Measurements from ENCODE around the gene RHOC. TPM values are rescaled to one million over a fixed set of nuclear protein-coding genes. Genes with fewer than 3 reads are reported as not detected.

RHOC gene
- 10 to 100 TPM; 20.3 to 23.0 TPM for total RNA-seq
- 53.2 TPM for polyA plus RNA-seq

- peak within 1 kb of the TSS; percentile 71 to 94 (median 87) for H3K4me3 Mint-ChIP-seq
- H3K36me3 ChIP-seq (ENCODE audit: insufficient read depth, low read length): no peaks in the 10 kb centered on the region
- H3K4me3 ChIP-seq (ENCODE audit: low read length): peak within 1 kb of the TSS; percentile 27
- H3K4me1 Mint-ChIP-seq: peaks cover 43 to 47% (median 45%) of the 10 kb centered on the region in 3 donors
- H3K9me3 ChIP-seq (ENCODE audit: low read length): no peaks in the 10 kb centered on the region
- ChIA-PET CTCF (interaction anchor here (1.8 to 3.3 kb wide), 2 partner anchors 10 to 33 kb away, joined by 14 to 23 read pairs; partner anchors contain the start of genes MOV10 and PPM1J), POLR2A (no interaction called here)
- H3K4me1 ChIP-seq (ENCODE audit: insufficient read depth, low read length): peaks cover 36% of the 10 kb centered on the region
- no peaks in the 10 kb centered on the region for H3K9me3 Mint-ChIP-seq
- H3K27ac ChIP-seq (ENCODE audit: low read depth, low read length): peak within 1 kb of the TSS; percentile 71
- peak in 4 of 5 donors; percentile 29 to 58 (median 42) for DNase-seq
- H3K36me3 Mint-ChIP-seq: no peaks in the 10 kb centered on the region
- peak within 1 kb of the TSS in 7 of 8 donors; percentile 70 to 97 (median 90) for H3K27ac Mint-ChIP-seq
- no peaks in the 10 kb centered on the region for H3K27me3 ChIP-seq (ENCODE audit: insufficient read depth, low read length, poor library complexity, severe bottlenecking)
- peaks cover 2 to 5% of the 10 kb centered on the region in 2 donors for H3K27me3 Mint-ChIP-seq
Measured at GRCh38 chr1:112706505-112707220, at the start of gene RHOC. Gene RHOC (minus strand): TSS chr1:112707127. CDS start chr1:112703799, 3,328 bp downstream.

- H3K4me3 ChIP-seq (ENCODE audit: low read length): no peak overlapping the region
- Mint-ChIP-seq H3K27me3 (peaks cover 22 to 65% of the 10 kb centered on the region in 2 donors), H3K4me3 (no peak overlapping the region), H3K27ac (no peak overlapping the region), H3K9me3 (peaks cover 0 to 14% (median 8%) of the 10 kb centered on the region in 5 donors), H3K36me3 (peaks cover 0 to 26% (median 0%) of the 10 kb centered on the region in 3 donors), H3K4me1 (peaks cover 0 to 3% (median 1%) of the 10 kb centered on the region in 3 donors)
- ChIA-PET POLR2A (no interaction called here), CTCF (interaction anchor here (1.1 to 1.7 kb wide), 2 partner anchors 10 to 35 kb away, joined by 3 read pairs; no protein-coding TSS in a partner anchor)
- no peak for DNase-seq
- no peaks in the 10 kb centered on the region for H3K27me3 ChIP-seq (ENCODE audit: insufficient read depth, low read length, poor library complexity, severe bottlenecking)
- no peaks in the 10 kb centered on the region for H3K9me3 ChIP-seq (ENCODE audit: low read length)
- no peaks in the 10 kb centered on the region for H3K4me1 ChIP-seq (ENCODE audit: insufficient read depth, low read length)
- no peaks in the 10 kb centered on the region for H3K36me3 ChIP-seq (ENCODE audit: insufficient read depth, low read length)
- no peak overlapping the region for H3K27ac ChIP-seq (ENCODE audit: low read depth, low read length)
Measured at GRCh38 chr1:112754116-112754628, 47.2 kb upstream of the RHOC start.

- no peak overlapping the region for H3K27ac ChIP-seq (ENCODE audit: low read depth, low read length)
- H3K9me3 Mint-ChIP-seq: peaks cover 0 to 5% (median 3%) of the 10 kb centered on the region in 5 donors
- no peaks in the 10 kb centered on the region for H3K4me1 ChIP-seq (ENCODE audit: insufficient read depth, low read length)
- peaks cover 1 to 7% (median 6%) of the 10 kb centered on the region in 3 donors for H3K4me1 Mint-ChIP-seq
- ChIA-PET POLR2A (no interaction called here), CTCF (no interaction called here)
- H3K27me3 ChIP-seq (ENCODE audit: insufficient read depth, low read length, poor library complexity, severe bottlenecking): no peaks in the 10 kb centered on the region
- H3K27me3 Mint-ChIP-seq: peaks cover 36 to 48% of the 10 kb centered on the region in 2 donors
- H3K4me3 Mint-ChIP-seq: no peak overlapping the region
- no peaks in the 10 kb centered on the region for H3K36me3 ChIP-seq (ENCODE audit: insufficient read depth, low read length)
- no peak overlapping the region for H3K27ac Mint-ChIP-seq
- H3K4me3 ChIP-seq (ENCODE audit: low read length): no peak overlapping the region
- peaks cover 0 to 12% (median 0%) of the 10 kb centered on the region in 3 donors for H3K36me3 Mint-ChIP-seq
- DNase-seq: no peak
- no peaks in the 10 kb centered on the region for H3K9me3 ChIP-seq (ENCODE audit: low read length)
Measured at GRCh38 chr1:112748396-112748795, 41.5 kb upstream of the RHOC start.

GRCh38 chr1:112744009-112744578 is 37.2 kb upstream of the RHOC start:
- H3K27me3 ChIP-seq (ENCODE audit: insufficient read depth, low read length, poor library complexity, severe bottlenecking): peaks cover 3% of the 10 kb centered on the region

GRCh38 chr1:112743174-112744008 is 36.5 kb upstream of the RHOC start:
- peaks cover 1 to 7% (median 6%) of the 10 kb centered on the region in 3 donors for H3K4me1 Mint-ChIP-seq
- no peak for DNase-seq
- H3K36me3 Mint-ChIP-seq: peaks cover 0 to 8% (median 0%) of the 10 kb centered on the region in 3 donors
- Histone ChIP-seq H3K9me3 (ENCODE audit: low read length) (no peaks in the 10 kb centered on the region), H3K36me3 (ENCODE audit: insufficient read depth, low read length) (no peaks in the 10 kb centered on the region), H3K4me3 (ENCODE audit: low read length) (no peak overlapping the region), H3K4me1 (ENCODE audit: insufficient read depth, low read length) (no peaks in the 10 kb centered on the region), H3K27me3 (ENCODE audit: insufficient read depth, low read length, poor library complexity, severe bottlenecking) (peaks cover 3% of the 10 kb centered on the region), H3K27ac (ENCODE audit: low read depth, low read length) (no peak overlapping the region)
- CTCF ChIA-PET: no interaction called here
- POLR2A ChIA-PET: no interaction called here
- H3K9me3 Mint-ChIP-seq: peaks cover 0 to 4% (median 0%) of the 10 kb centered on the region in 5 donors
- peaks cover 65 to 67% of the 10 kb centered on the region in 2 donors for H3K27me3 Mint-ChIP-seq
- no peak overlapping the region for H3K27ac Mint-ChIP-seq
- peak overlapping the region in 4 of 7 donors; percentile 5 to 59 (median 42) for H3K4me3 Mint-ChIP-seq

More at GRCh38 chr1:112744009-112744578, 37.2 kb upstream of the RHOC start:
- DNase-seq: no peak
- peaks cover 0 to 4% (median 0%) of the 10 kb centered on the region in 5 donors for H3K9me3 Mint-ChIP-seq
- POLR2A ChIA-PET: no interaction called here
- Histone ChIP-seq H3K27ac (ENCODE audit: low read depth, low read length) (no peak overlapping the region), H3K36me3 (ENCODE audit: insufficient read depth, low read length) (no peaks in the 10 kb centered on the region), H3K9me3 (ENCODE audit: low read length) (no peaks in the 10 kb centered on the region), H3K4me3 (ENCODE audit: low read length) (no peak overlapping the region), H3K4me1 (ENCODE audit: insufficient read depth, low read length) (no peaks in the 10 kb centered on the region)
- CTCF ChIA-PET: interaction anchor here (1.4 kb wide), 1 partner anchor 10 kb away, joined by 3 read pairs; no protein-coding TSS in a partner anchor
- H3K4me1 Mint-ChIP-seq: peaks cover 1 to 7% (median 6%) of the 10 kb centered on the region in 3 donors
- H3K4me3 Mint-ChIP-seq: peak overlapping the region in 3 of 7 donors; percentile 25 to 37 (median 32)
- H3K27ac Mint-ChIP-seq: no peak overlapping the region
- H3K27me3 Mint-ChIP-seq: peaks cover 61 to 67% of the 10 kb centered on the region in 2 donors
- H3K36me3 Mint-ChIP-seq: peaks cover 0 to 8% (median 0%) of the 10 kb centered on the region in 3 donors

- CTCF ChIA-PET: interaction anchor here (0.9 to 1.5 kb wide), 2 partner anchors 18 to 23 kb away, joined by 3 read pairs; partner anchors contain the start of gene PPM1J
- Mint-ChIP-seq H3K4me1 (no peaks in the 10 kb centered on the region), H3K4me3 (no peak overlapping the region), H3K36me3 (peaks cover 0 to 3% (median 0%) of the 10 kb centered on the region in 3 donors), H3K27ac (no peak overlapping the region), H3K27me3 (peaks cover 54 to 66% of the 10 kb centered on the region in 2 donors), H3K9me3 (peaks cover 0 to 2% (median 1%) of the 10 kb centered on the region in 5 donors)
- Histone ChIP-seq H3K27ac (ENCODE audit: low read depth, low read length) (no peak overlapping the region), H3K9me3 (ENCODE audit: low read length) (no peaks in the 10 kb centered on the region), H3K27me3 (ENCODE audit: insufficient read depth, low read length, poor library complexity, severe bottlenecking) (peaks cover 14% of the 10 kb centered on the region), H3K36me3 (ENCODE audit: insufficient read depth, low read length) (no peaks in the 10 kb centered on the region), H3K4me1 (ENCODE audit: insufficient read depth, low read length) (no peaks in the 10 kb centered on the region), H3K4me3 (ENCODE audit: low read length) (no peak overlapping the region)
- POLR2A ChIA-PET: no interaction called here
- no peak for DNase-seq
Measured at GRCh38 chr1:112737573-112737972, 30.6 kb upstream of the RHOC start.

- peaks cover 38 to 49% of the 10 kb centered on the region in 2 donors for H3K27me3 Mint-ChIP-seq
- H3K36me3 Mint-ChIP-seq: peaks cover 0 to 3% (median 0%) of the 10 kb centered on the region in 3 donors
- CTCF ChIA-PET: no interaction called here
- no peak overlapping the region for H3K27ac ChIP-seq (ENCODE audit: low read depth, low read length)
- POLR2A ChIA-PET: no interaction called here
- DNase-seq: no peak
- peaks cover 14% of the 10 kb centered on the region for H3K27me3 ChIP-seq (ENCODE audit: insufficient read depth, low read length, poor library complexity, severe bottlenecking)
- no peak overlapping the region for H3K4me3 Mint-ChIP-seq
- H3K4me3 ChIP-seq (ENCODE audit: low read length): no peak overlapping the region
- H3K4me1 Mint-ChIP-seq: no peaks in the 10 kb centered on the region
- H3K27ac Mint-ChIP-seq: no peak overlapping the region
- H3K9me3 ChIP-seq (ENCODE audit: low read length): no peaks in the 10 kb centered on the region
- peaks cover 0 to 2% (median 0%) of the 10 kb centered on the region in 5 donors for H3K9me3 Mint-ChIP-seq
- H3K36me3 ChIP-seq (ENCODE audit: insufficient read depth, low read length): no peaks in the 10 kb centered on the region
- H3K4me1 ChIP-seq (ENCODE audit: insufficient read depth, low read length): no peaks in the 10 kb centered on the region
Measured at GRCh38 chr1:112735752-112736151, 28.8 kb upstream of the RHOC start.

Data from CD8-positive, alpha-beta memory T cell (primary cell).